Measurements from ENCODE around the gene STXBP6. TPM values are rescaled to one million over a fixed set of nuclear protein-coding genes. Genes with fewer than 3 reads are reported as not detected.

STXBP6 gene
- total and polyA plus RNA-seq, 2 of the 13 experiments (the other 11 are each of a cell fraction or from before 2014, with no cell fraction given), result 35.3 to 42.8 TPM

DNA sequence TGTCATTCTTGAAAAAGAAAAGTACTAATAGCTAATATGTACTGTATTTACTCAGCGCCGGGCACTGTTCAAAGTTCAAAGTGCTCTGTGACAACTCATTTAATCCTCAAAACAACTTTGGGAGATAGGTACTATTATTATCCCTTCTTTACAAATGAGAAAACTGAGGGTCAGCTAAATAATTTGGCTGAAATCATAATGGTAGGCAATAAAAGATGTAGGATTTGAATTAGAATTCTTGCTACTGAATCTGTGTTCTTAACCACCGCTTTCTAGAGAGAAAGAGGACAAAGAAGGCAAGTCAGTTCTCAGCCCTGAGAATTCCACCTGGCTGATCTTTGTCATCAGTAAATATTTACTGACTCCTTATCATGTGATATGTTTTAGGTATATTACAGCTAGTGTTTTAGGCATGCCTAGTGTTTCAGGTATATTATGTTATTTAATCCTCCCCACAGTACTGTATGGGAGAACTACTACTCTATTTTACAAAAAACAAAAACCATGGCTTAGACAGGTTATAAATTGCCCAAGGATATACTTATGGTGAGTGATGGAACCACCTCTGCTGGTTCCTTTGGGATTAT, 210.2 kb downstream of the STXBP6 start (continued):
- TF ChIP-seq, protein P1, sequence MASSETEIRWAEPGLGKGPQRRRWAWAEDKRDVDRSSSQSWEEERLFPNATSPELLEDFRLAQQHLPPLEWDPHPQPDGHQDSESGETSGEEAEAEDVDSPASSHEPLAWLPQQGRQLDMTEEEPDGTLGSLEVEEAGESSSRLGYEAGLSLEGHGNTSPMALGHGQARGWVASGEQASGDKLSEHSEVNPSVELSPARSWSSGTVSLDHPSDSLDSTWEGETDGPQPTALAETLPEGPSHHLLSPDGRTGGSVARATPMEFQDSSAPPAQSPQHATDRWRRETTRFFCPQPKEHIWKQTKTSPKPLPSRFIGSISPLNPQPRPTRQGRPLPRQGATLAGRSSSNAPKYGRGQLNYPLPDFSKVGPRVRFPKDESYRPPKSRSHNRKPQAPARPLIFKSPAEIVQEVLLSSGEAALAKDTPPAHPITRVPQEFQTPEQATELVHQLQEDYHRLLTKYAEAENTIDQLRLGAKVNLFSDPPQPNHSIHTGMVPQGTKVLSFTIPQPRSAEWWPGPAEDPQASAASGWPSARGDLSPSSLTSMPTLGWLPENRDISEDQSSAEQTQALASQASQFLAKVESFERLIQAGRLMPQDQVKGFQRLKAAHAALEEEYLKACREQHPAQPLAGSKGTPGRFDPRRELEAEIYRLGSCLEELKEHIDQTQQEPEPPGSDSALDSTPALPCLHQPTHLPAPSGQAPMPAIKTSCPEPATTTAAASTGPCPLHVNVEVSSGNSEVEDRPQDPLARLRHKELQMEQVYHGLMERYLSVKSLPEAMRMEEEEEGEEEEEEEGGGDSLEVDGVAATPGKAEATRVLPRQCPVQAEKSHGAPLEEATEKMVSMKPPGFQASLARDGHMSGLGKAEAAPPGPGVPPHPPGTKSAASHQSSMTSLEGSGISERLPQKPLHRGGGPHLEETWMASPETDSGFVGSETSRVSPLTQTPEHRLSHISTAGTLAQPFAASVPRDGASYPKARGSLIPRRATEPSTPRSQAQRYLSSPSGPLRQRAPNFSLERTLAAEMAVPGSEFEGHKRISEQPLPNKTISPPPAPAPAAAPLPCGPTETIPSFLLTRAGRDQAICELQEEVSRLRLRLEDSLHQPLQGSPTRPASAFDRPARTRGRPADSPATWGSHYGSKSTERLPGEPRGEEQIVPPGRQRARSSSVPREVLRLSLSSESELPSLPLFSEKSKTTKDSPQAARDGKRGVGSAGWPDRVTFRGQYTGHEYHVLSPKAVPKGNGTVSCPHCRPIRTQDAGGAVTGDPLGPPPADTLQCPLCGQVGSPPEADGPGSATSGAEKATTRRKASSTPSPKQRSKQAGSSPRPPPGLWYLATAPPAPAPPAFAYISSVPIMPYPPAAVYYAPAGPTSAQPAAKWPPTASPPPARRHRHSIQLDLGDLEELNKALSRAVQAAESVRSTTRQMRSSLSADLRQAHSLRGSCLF (CRISPR knock-in tag; IDR thresholded peaks at IDR 0.05; ENCODE audit: borderline replicate concordance), result no peak
- no peak for TF ChIP-seq ZNF549 (CRISPR knock-in tag; IDR thresholded peaks at IDR 0.05)
- TF ChIP-seq SIX4 (CRISPR knock-in tag; IDR thresholded peaks at IDR 0.05), result peak; percentile 86; the same call in 1 of the 2 replicates
- no peak for TF ChIP-seq ZNF30 (CRISPR knock-in tag; IDR thresholded peaks at IDR 0.05)
- peak; percentile 34; the same call in 1 of the 2 replicates for TF ChIP-seq TOE1 (CRISPR knock-in tag; IDR thresholded peaks at IDR 0.05)
- TF ChIP-seq ZNF674 (CRISPR knock-in tag; IDR thresholded peaks at IDR 0.05; ENCODE audit: low read depth), result no peak
- TF ChIP-seq CHD4 (IDR thresholded peaks at IDR 0.05; ENCODE audit: borderline replicate concordance, low read length), result peak; percentile 92
- no peak for TF ChIP-seq ZFP41 (CRISPR knock-in tag; IDR thresholded peaks at IDR 0.05; ENCODE audit: borderline replicate concordance)
- TF ChIP-seq SALL1 (CRISPR knock-in tag; IDR thresholded peaks at IDR 0.05), result peak; percentile 11; the same call in 1 of the 2 replicates
- TF ChIP-seq ISX (CRISPR knock-in tag; conservative IDR thresholded peaks at IDR 0.05), result no peak
- TF ChIP-seq KIAA2018 (CRISPR knock-in tag; IDR thresholded peaks at IDR 0.05; ENCODE audit: borderline replicate concordance), result no peak
- no peak; the same call in 1 of the 2 replicates for TF ChIP-seq STAG1 (CRISPR knock-in tag; IDR thresholded peaks at IDR 0.05)
- no peak for TF ChIP-seq PTBP1 (IDR thresholded peaks at IDR 0.05; ENCODE audit: low read depth, low read length, poor library complexity, severe bottlenecking)
- TF ChIP-seq ELF3 (CRISPR knock-in tag; IDR thresholded peaks at IDR 0.05), result peak; percentile 75
- no peak for TF ChIP-seq AHR (CRISPR knock-in tag; IDR thresholded peaks at IDR 0.05)
- peak in 1 of 2 experiments; percentile 77; a peak in 1 of 4 replicates for TF ChIP-seq NR2F1 (CRISPR knock-in tag; IDR thresholded peaks at IDR 0.05)
- TF ChIP-seq CREM (IDR thresholded peaks at IDR 0.05), result peak; percentile 96
- TF ChIP-seq CREM (CRISPR knock-in tag; IDR thresholded peaks at IDR 0.05), result no peak

Measured in HepG2 (cell line).